Stimulated activated CD8-positive, alpha-beta memory T cell treated with anti-CD3 and anti-CD28 coated beads, Interleukin-15, amount 100 ng/mL, for 48 hours (primary cell): ENCODE data around the gene CNTROB.

Experiments used
- DNase-seq, 2 donors: peaks; one replicate each; pipeline ENCODE4 v3.0.0-alpha.2; 2020; ENCODE audit warnings: low read depth in 2 of 2

Gene CNTROB

GRCh38 chr17:7931709-7932482, at the start of gene CNTROB, which contains the start of gene TRAPPC1:
Gene CNTROB (plus strand): TSS chr17:7932206. CDS start chr17:7933080, 874 bp downstream.
Gene TRAPPC1 (minus strand): TSS chr17:7931946. CDS start chr17:7931829, 117 bp downstream.
- peak; percentile 100 for DNase-seq

GRCh38 chr17:7882629-7883028, 49.4 kb upstream of the CNTROB start:
- DNase-seq: no peak

- DNase-seq: no peak
These were observed 48.1 kb upstream of the CNTROB start for GRCh38 chr17:7883781-7884386.

GRCh38 chr17:7884581-7885366, 47.2 kb upstream of the CNTROB start:
- peak in 1 of 2 donors; percentile 13 for DNase-seq

- peak; percentile 28 to 36 for DNase-seq
These were observed 46.4 kb upstream of the CNTROB start for GRCh38 chr17:7885367-7886226.

GRCh38 chr17:7886227-7887037, 45.6 kb upstream of the CNTROB start:
- DNase-seq: peak; percentile 38 to 47

- DNase-seq: no peak
These were observed 44.9 kb upstream of the CNTROB start for GRCh38 chr17:7887038-7887481.

GRCh38 chr17:7887482-7888183, 44.4 kb upstream of the CNTROB start:
- DNase-seq: peak; percentile 73 to 79

- DNase-seq: peak in 1 of 2 donors; percentile 48
These were observed 43.7 kb upstream of the CNTROB start, which contains the start of gene CHD3 for GRCh38 chr17:7888184-7888920. Gene CHD3 (plus strand): TSS chr17:7888789. CDS start chr17:7889001, 212 bp downstream.

GRCh38 chr17:7889166-7889955, 42.6 kb upstream of the CNTROB start:
- DNase-seq: peak in 1 of 2 donors; percentile 16

- DNase-seq: no peak
These were observed 38.7 kb upstream of the CNTROB start for GRCh38 chr17:7893187-7893880.

GRCh38 chr17:7894226-7894625, 37.8 kb upstream of the CNTROB start:
- no peak for DNase-seq

- DNase-seq: no peak
These were observed 37.1 kb upstream of the CNTROB start for GRCh38 chr17:7894866-7895265.

- DNase-seq: no peak
These were observed 34.9 kb upstream of the CNTROB start for GRCh38 chr17:7897090-7897489.

- no peak for DNase-seq
These were observed 34.2 kb upstream of the CNTROB start for GRCh38 chr17:7897773-7898172.

GRCh38 chr17:7903154-7904103, 28.6 kb upstream of the CNTROB start:
- DNase-seq: no peak
